HL-60 (cell line): ENCODE results near the gene ITFG2.

ENCODE experiments used
- CTCF ChIP-seq: IDR thresholded peaks from one replicate; pipeline ENCODE4 v1.5.1; 2011; ENCODE audit warnings: low read length, control low read depth, inconsistent platforms; ENCODE audit not compliant: insufficient read depth
- REST ChIP-seq: IDR thresholded peaks from 2 replicates; pipeline ENCODE4 v1.6.1; 2012; ENCODE audit warnings: low read depth; ENCODE audit not compliant: insufficient replicate concordance

- no peak for TF ChIP-seq CTCF
- TF ChIP-seq REST, result no peak
Observed at GRCh38 chr12:2842948-2843347, 30.5 kb downstream of the ITFG2 start.
